GM23338 (cell line): ENCODE measurements around the gene LINGO1. TPM values are rescaled to one million over a fixed set of nuclear protein-coding genes. Genes with fewer than 3 reads are reported as not detected.

Experiments
- ATAC-seq: fragments of 200-7000 bp; cut with Tn5 transposase; 3 replicates; pipeline ENCODE4 v1.9.1; 2020
- DNase-seq: peaks from one replicate; pipeline ENCODE4 v3.0.0-alpha.2; 2015; ENCODE audit warnings: low spot score
- H2AFZ ChIP-seq: fragments of 200-600 bp; sonication (generic); 2 replicates; pipeline ENCODE4 v1.8.0; 2016; ENCODE audit warnings: antibody characterized with exemption, mild to moderate bottlenecking, moderate library complexity
- H3F3A ChIP-seq: fragments of 200-600 bp; sonication (generic); replicated peaks from 2 replicates; pipeline ENCODE4 v1.8.0; 2017; ENCODE audit warnings: antibody characterized with exemption, mixed run types, low read depth
- H3K27ac ChIP-seq: fragments of 200-600 bp; sonication (generic); 2 replicates; pipeline ENCODE4 v1.6.1; 2016; ENCODE audit warnings: low read depth
- H3K27me3 ChIP-seq: fragments of 200-600 bp; sonication (generic); 2 replicates; pipeline ENCODE4 v1.8.0; 2016; ENCODE audit warnings: mild to moderate bottlenecking, mixed run types, moderate library complexity; ENCODE audit not compliant: insufficient read depth
- H3K36me3 ChIP-seq: fragments of 200-600 bp; sonication (generic); 2 replicates; pipeline ENCODE4 v1.8.0; 2016; ENCODE audit warnings: mild to moderate bottlenecking; ENCODE audit not compliant: insufficient read depth
- H3K4me1 ChIP-seq: fragments of 200-600 bp; sonication (generic); 2 replicates; pipeline ENCODE4 v1.8.0; 2016; ENCODE audit warnings: mild to moderate bottlenecking, moderate library complexity; ENCODE audit not compliant: insufficient read depth
- H3K4me2 ChIP-seq: fragments of 200-600 bp; sonication (generic); 2 replicates; pipeline ENCODE4 v1.7.1; 2017; ENCODE audit warnings: mixed run types
- H3K4me3 ChIP-seq: fragments of 200-600 bp; sonication (generic); 2 replicates; pipeline ENCODE4 v1.6.1; 2016; ENCODE audit warnings: mixed run types
- H3K79me2 ChIP-seq: fragments of 200-600 bp; sonication (generic); replicated peaks from 2 replicates; pipeline ENCODE4 v1.8.0; 2017; ENCODE audit warnings: mild to moderate bottlenecking; ENCODE audit not compliant: insufficient read depth
- H3K9me2 ChIP-seq: fragments of 200-600 bp; sonication (generic); 2 replicates; pipeline ENCODE4 v1.8.0; 2017; ENCODE audit not compliant: insufficient read depth
- H4K20me1 ChIP-seq: fragments of 200-600 bp; sonication (generic); replicated peaks from 2 replicates; pipeline ENCODE4 v1.8.0; 2017; ENCODE audit warnings: mild to moderate bottlenecking; ENCODE audit not compliant: insufficient read depth
- H3K27ac Mint-ChIP-seq: 2 replicates; pipeline ENCODE4 v1.8.0; 2020; ENCODE audit warnings: inconsistent platforms, mild to moderate bottlenecking, moderate library complexity, mixed read lengths
- H3K27me3 Mint-ChIP-seq: 3 replicates; pipeline ENCODE4 v1.8.0; 2022; ENCODE audit warnings: low read depth, mild to moderate bottlenecking, moderate library complexity, mixed read lengths, inconsistent platforms; ENCODE audit not compliant: insufficient read depth, poor library complexity
- H3K36me3 Mint-ChIP-seq: 3 replicates; pipeline ENCODE4 v1.8.0; 2021; ENCODE audit warnings: low read depth, mild to moderate bottlenecking, inconsistent platforms, moderate library complexity, mixed read lengths
- H3K4me1 Mint-ChIP-seq: 3 replicates; pipeline ENCODE4 v1.8.0; 2020; ENCODE audit warnings: mild to moderate bottlenecking, inconsistent platforms, mixed read lengths
- H3K4me3 Mint-ChIP-seq: 3 replicates; pipeline ENCODE4 v1.8.0; 2021; ENCODE audit warnings: moderate library complexity, mild to moderate bottlenecking, inconsistent platforms, mixed read lengths
- H3K9me3 Mint-ChIP-seq: 3 replicates; pipeline ENCODE4 v1.8.0; 2020; ENCODE audit warnings: moderate library complexity, mild to moderate bottlenecking, inconsistent platforms, mixed read lengths
- EZH2phosphoT487 ChIP-seq: fragments of 200-600 bp; sonication (generic); IDR thresholded peaks from one replicate; pipeline ENCODE4 v1.8.1; 2018; ENCODE audit warnings: antibody characterized with exemption; ENCODE audit not compliant: unreplicated experiment
- NANOG ChIP-seq: IDR thresholded peaks from 2 replicates; pipeline ENCODE4 v1.6.1; 2016; ENCODE audit warnings: antibody characterized with exemption, borderline replicate concordance
- STAT1 ChIP-seq: IDR thresholded peaks from one replicate; pipeline ENCODE4 v1.6.1; 2016; ENCODE audit warnings: antibody characterized with exemption; ENCODE audit not compliant: unreplicated experiment
- ZNF114 ChIP-seq: fragments of 250-450 bp; sonication (Bioruptor Pico); IDR thresholded peaks from 2 replicates; pipeline ENCODE4 v1.5.0; 2020; ENCODE audit warnings: mild to moderate bottlenecking, moderate library complexity
- ZNF331 ChIP-seq: fragments of 250-450 bp; sonication (Bioruptor Pico); IDR thresholded peaks from 2 replicates; pipeline ENCODE4 v1.5.0; 2020; ENCODE audit warnings: low read depth, mild to moderate bottlenecking, moderate library complexity
- ZNF462 ChIP-seq: fragments of 250-450 bp; sonication (Bioruptor Pico); IDR thresholded peaks from 2 replicates; pipeline ENCODE4 v1.5.0; 2020; ENCODE audit warnings: mild to moderate bottlenecking, moderate library complexity
- polyA plus RNA-seq: library from polyadenylated mRNA; unstranded; fragments of >200 nt; fragmentation: Nextera tagmentation; extraction: Ambion mirVana; gene quantifications from 2 replicates; pipeline ENCODE4 v1.2.1, GENCODE V29; 2016
- total RNA-seq: library from RNA; depleted of rRNA; stranded (reverse); fragments of >200 nt; shearing (Covaris generic); gene quantifications from 2 replicates; pipeline ENCODE4 v1.2.3, GENCODE V29; 2014

LINGO1 gene
- total and polyA plus RNA-seq, 2 experiments from 2014 or later, result 16.9 to 63.1 TPM

- TF ChIP-seq ZNF462, result no peak
Measured at GRCh38 chr15:77630956-77631744, 1.6 kb downstream of the LINGO1 start (continued).

- Histone ChIP-seq H3K27me3 (no peaks in the 10 kb centered on the region), H3K4me3 (peak overlapping the region; percentile 83; the same call in 1 of the 2 replicates), H3K4me2 (peak overlapping the region; percentile 98), H3K36me3 (no peaks in the 10 kb centered on the region), H3K9me2 (no peaks in the 10 kb centered on the region), H2AFZ (no peak overlapping the region), H3K27ac (no peak overlapping the region), H3K79me2 (peaks cover 67% of the 10 kb centered on the region), H3K4me1 (peaks cover 58% of the 10 kb centered on the region), H4K20me1 (no peaks in the 10 kb centered on the region), H3F3A (peaks cover 13% of the 10 kb centered on the region)
- Mint-ChIP-seq H3K36me3 (peaks cover 6% of the 10 kb centered on the region; the same call in 2 of the 3 replicates), H3K27me3 (peaks cover 5% of the 10 kb centered on the region), H3K9me3 (no peaks in the 10 kb centered on the region), H3K4me1 (peaks cover 62% of the 10 kb centered on the region), H3K27ac (no peak overlapping the region), H3K4me3 (peak overlapping the region; percentile 73)
- TF ChIP-seq STAT1 (no peak), ZNF114 (CRISPR knock-in tag) (no peak), NANOG (no peak), ZNF331 (CRISPR knock-in tag) (no peak), EZH2phosphoT487 (no peak)
- ATAC-seq, result no peak
- no peak for DNase-seq
Measured at GRCh38 chr15:77630056-77630455, 2.7 kb downstream of the LINGO1 start.
